Calu3 (cell line): ENCODE results near the gene CHST12. TPM values are rescaled to one million over a fixed set of nuclear protein-coding genes. Genes with fewer than 3 reads are reported as not detected.

Source experiments
- BruUV-seq: library from RNA; stranded (reverse); fragments of 400-500 nt; replicated peaks from 2 replicates; lab custom pipeline; 2021; lab: Mats Ljungman, UMichigan
- CTCF ChIA-PET: fragments of 300-600 bp; sonication (Branson Sonifier 250); formaldehyde crosslinking; loops from one replicate; lab custom pipeline; 2022; ENCODE audit warnings: antibody characterized with exemption; lab: Charles Lee
- DNase-seq: peaks from one replicate; pipeline ENCODE4 v3.0.0; 2022
- H3K27ac Mint-ChIP-seq: one replicate; pipeline ENCODE4 v1.8.0; 2022; ENCODE audit warnings: mixed read lengths; ENCODE audit not compliant: unreplicated experiment
- H3K27me3 Mint-ChIP-seq: one replicate; pipeline ENCODE4 v1.8.0; 2022; ENCODE audit warnings: mixed read lengths; ENCODE audit not compliant: unreplicated experiment
- H3K36me3 Mint-ChIP-seq: one replicate; pipeline ENCODE4 v1.8.0; 2022; ENCODE audit warnings: mild to moderate bottlenecking, moderate library complexity, mixed read lengths; ENCODE audit not compliant: insufficient read depth, unreplicated experiment
- H3K4me1 Mint-ChIP-seq: one replicate; pipeline ENCODE4 v1.8.0; 2022; ENCODE audit warnings: mild to moderate bottlenecking, low read depth, mixed read lengths; ENCODE audit not compliant: unreplicated experiment
- H3K4me3 Mint-ChIP-seq: one replicate; pipeline ENCODE4 v1.8.0; 2022; ENCODE audit warnings: mild to moderate bottlenecking, low read depth, moderate library complexity, mixed read lengths; ENCODE audit not compliant: unreplicated experiment
- H3K9me3 Mint-ChIP-seq: one replicate; pipeline ENCODE4 v1.8.0; 2022; ENCODE audit warnings: low read depth, mixed read lengths; ENCODE audit not compliant: unreplicated experiment
- intact Hi-C: fragments of 100-400 bp; cut with micrococcal nuclease; formaldehyde crosslinking; loops from one replicate; pipeline ENCODE4 v1.10.0; 2022; ENCODE audit not compliant: unreplicated experiment
- total RNA-seq: library from RNA; stranded (reverse); gene quantifications from 2 replicates; pipeline ENCODE4 v1.2.3, GENCODE V29; 2022
- TF ChIP-seq, protein P1 (sequence below): fragments of 200-600 bp; IDR thresholded peaks from one replicate; pipeline ENCODE4 v1.8.0; 2022; ENCODE audit warnings: antibody characterized with exemption; ENCODE audit not compliant: unreplicated experiment

The CHST12 gene
- total RNA-seq, 1 experiment from 2014 or later, result 21.2 TPM

- Mint-ChIP-seq H3K9me3 (no peaks in the 10 kb centered on the region), H3K27ac (no peak overlapping the region), H3K36me3 (peaks cover 11% of the 10 kb centered on the region), H3K27me3 (no peaks in the 10 kb centered on the region), H3K4me1 (peaks cover 17% of the 10 kb centered on the region), H3K4me3 (peak overlapping the region; percentile 14)
- CTCF ChIA-PET, result interaction anchor here (1.0 to 2.4 kb wide), 3 partner anchors 11 to 41 kb away, joined by 4 to 12 read pairs (median 4); no protein-coding TSS in a partner anchor
- intact Hi-C loops, result no loop called here
- peak; percentile 75 for DNase-seq
- TF ChIP-seq, protein P1, sequence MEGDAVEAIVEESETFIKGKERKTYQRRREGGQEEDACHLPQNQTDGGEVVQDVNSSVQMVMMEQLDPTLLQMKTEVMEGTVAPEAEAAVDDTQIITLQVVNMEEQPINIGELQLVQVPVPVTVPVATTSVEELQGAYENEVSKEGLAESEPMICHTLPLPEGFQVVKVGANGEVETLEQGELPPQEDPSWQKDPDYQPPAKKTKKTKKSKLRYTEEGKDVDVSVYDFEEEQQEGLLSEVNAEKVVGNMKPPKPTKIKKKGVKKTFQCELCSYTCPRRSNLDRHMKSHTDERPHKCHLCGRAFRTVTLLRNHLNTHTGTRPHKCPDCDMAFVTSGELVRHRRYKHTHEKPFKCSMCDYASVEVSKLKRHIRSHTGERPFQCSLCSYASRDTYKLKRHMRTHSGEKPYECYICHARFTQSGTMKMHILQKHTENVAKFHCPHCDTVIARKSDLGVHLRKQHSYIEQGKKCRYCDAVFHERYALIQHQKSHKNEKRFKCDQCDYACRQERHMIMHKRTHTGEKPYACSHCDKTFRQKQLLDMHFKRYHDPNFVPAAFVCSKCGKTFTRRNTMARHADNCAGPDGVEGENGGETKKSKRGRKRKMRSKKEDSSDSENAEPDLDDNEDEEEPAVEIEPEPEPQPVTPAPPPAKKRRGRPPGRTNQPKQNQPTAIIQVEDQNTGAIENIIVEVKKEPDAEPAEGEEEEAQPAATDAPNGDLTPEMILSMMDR, result no peak
- no TSS peak for BruUV-seq
Measured at GRCh38 chr7:2440608-2441245, 37.3 kb downstream of the CHST12 start.

- DNase-seq, result no peak
- no TSS peak for BruUV-seq
- CTCF ChIA-PET, result interaction anchor here (0.5 to 2.4 kb wide), 3 partner anchors 10 to 94 kb away, joined by 4 to 12 read pairs (median 4); no protein-coding TSS in a partner anchor
Measured at GRCh38 chr7:2441430-2442058, 38.1 kb downstream of the CHST12 start.

DNA sequence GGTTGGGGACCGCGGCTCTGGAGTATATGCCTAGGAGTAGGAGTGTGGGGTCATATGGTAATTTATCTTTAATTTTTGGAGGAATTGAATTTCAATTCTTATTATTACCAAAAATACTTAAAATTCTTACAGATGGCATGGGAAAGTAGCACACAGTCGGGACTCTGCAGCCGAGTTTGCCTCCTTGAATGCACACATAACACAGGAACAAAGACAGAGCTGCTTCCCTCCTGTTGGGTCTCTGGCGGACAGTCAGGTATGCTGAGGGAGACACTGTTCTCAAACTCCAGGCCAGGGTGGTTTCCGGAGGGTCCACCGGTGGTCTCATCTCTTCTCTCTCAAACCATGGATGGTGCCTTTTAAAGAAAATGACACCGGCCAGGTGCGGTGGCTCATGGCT lies 40.1 kb downstream of the CHST12 start:
- H3K4me3 Mint-ChIP-seq, result no peak overlapping the region
- TF ChIP-seq, protein P1, result no peak
- no peaks in the 10 kb centered on the region for H3K9me3 Mint-ChIP-seq
- no TSS peak for BruUV-seq
- peaks cover 18% of the 10 kb centered on the region for H3K36me3 Mint-ChIP-seq
- DNase-seq, result no peak
- intact Hi-C loops, result no loop called here
- no peak overlapping the region for H3K27ac Mint-ChIP-seq
- H3K4me1 Mint-ChIP-seq, result peaks cover 17% of the 10 kb centered on the region
- no peaks in the 10 kb centered on the region for H3K27me3 Mint-ChIP-seq
- CTCF ChIA-PET, result no interaction called here

More at GRCh38 chr7:2441430-2442058, 38.1 kb downstream of the CHST12 start:
- Mint-ChIP-seq H3K27ac (no peak overlapping the region), H3K4me1 (peaks cover 17% of the 10 kb centered on the region), H3K36me3 (peaks cover 18% of the 10 kb centered on the region), H3K4me3 (no peak overlapping the region), H3K9me3 (no peaks in the 10 kb centered on the region), H3K27me3 (no peaks in the 10 kb centered on the region)
- intact Hi-C loops, result no loop called here
- TF ChIP-seq, protein P1, result no peak

- H3K27ac Mint-ChIP-seq, result no peak overlapping the region
- peaks cover 21% of the 10 kb centered on the region for H3K36me3 Mint-ChIP-seq
- H3K27me3 Mint-ChIP-seq, result no peaks in the 10 kb centered on the region
- peaks cover 17% of the 10 kb centered on the region for H3K4me1 Mint-ChIP-seq
- no TSS peak for BruUV-seq
- TF ChIP-seq, protein P1, result no peak
- CTCF ChIA-PET, result no interaction called here
- intact Hi-C loops, result no loop called here
- no peak overlapping the region for H3K4me3 Mint-ChIP-seq
- H3K9me3 Mint-ChIP-seq, result no peaks in the 10 kb centered on the region
- DNase-seq, result no peak
Measured at GRCh38 chr7:2444476-2444875, 41.1 kb downstream of the CHST12 start.
